ENCODE data around the gene L3MBTL2. TPM values are rescaled to one million over a fixed set of nuclear protein-coding genes. Genes with fewer than 3 reads are reported as not detected.

The L3MBTL2 gene
- polyA plus RNA-seq, 3 donors, result 13.6 to 15.2 (median 14.0) TPM

GRCh38 chr22:41252365-41252764 lies 47.3 kb downstream of the L3MBTL2 start:
- Histone ChIP-seq H3K9ac (ENCODE audit: insufficient read depth, low read length, poor library complexity, severe bottlenecking) (no peak overlapping the region), H3K4me3 (replicated peaks in 1 of 3; ENCODE audit: low read depth in 2 of 3, low read length in 3 of 3) (no peak overlapping the region), H4K20me1 (ENCODE audit: insufficient read depth, low read length) (no peaks in the 10 kb centered on the region), H3K36me3 (replicated peaks in 1 of 2; ENCODE audit: control insufficient read depth in 1 of 2, insufficient read depth in 2 of 2, low read length in 2 of 2) (peaks cover 92 to 96% of the 10 kb centered on the region in 2 donors), H3K79me2 (ENCODE audit: insufficient read depth, low read length) (no peaks in the 10 kb centered on the region), H3K9me3 (replicated peaks in 1 of 2; ENCODE audit: control insufficient read depth in 1 of 2, insufficient read depth in 1 of 2, low read length in 2 of 2) (no peaks in the 10 kb centered on the region), H3K4me2 (replicated peaks; ENCODE audit: extremely low read depth, low read length, poor library complexity, severe bottlenecking) (no peak overlapping the region), H3K4me1 (ENCODE audit: control insufficient read depth in 1 of 2, insufficient read depth in 2 of 2, low read length in 2 of 2) (no peaks in the 10 kb centered on the region), H3K27me3 (ENCODE audit: control insufficient read depth in 2 of 2, insufficient read depth in 2 of 2, low read length in 2 of 2) (no peaks in the 10 kb centered on the region), H3K27ac (ENCODE audit: low read depth in 1 of 2, low read length in 2 of 2) (peak overlapping the region in 1 of 2 donors; percentile 8), H2AFZ (ENCODE audit: insufficient read depth, low read depth, low read length, poor library complexity, severe bottlenecking) (no peak overlapping the region)
- Mint-ChIP-seq H3K4me3 (no peak overlapping the region), H3K27ac (no peak overlapping the region), H3K9me3 (no peaks in the 10 kb centered on the region), H3K36me3 (peaks cover 73 to 96% of the 10 kb centered on the region in 2 donors), H3K27me3 (ENCODE audit: low read depth in 3 of 3) (peaks cover 0 to 2% (median 0%) of the 10 kb centered on the region in 3 donors), H3K4me1 (peaks cover 2% of the 10 kb centered on the region)
- no peak for DNase-seq
- WGBS (ENCODE audit: insufficient coverage), result 97% methylated on average over 4 of the region's 8 CpGs
- intact Hi-C loops (cut with micrococcal nuclease), result no loop called here
- TF ChIP-seq, protein P1, sequence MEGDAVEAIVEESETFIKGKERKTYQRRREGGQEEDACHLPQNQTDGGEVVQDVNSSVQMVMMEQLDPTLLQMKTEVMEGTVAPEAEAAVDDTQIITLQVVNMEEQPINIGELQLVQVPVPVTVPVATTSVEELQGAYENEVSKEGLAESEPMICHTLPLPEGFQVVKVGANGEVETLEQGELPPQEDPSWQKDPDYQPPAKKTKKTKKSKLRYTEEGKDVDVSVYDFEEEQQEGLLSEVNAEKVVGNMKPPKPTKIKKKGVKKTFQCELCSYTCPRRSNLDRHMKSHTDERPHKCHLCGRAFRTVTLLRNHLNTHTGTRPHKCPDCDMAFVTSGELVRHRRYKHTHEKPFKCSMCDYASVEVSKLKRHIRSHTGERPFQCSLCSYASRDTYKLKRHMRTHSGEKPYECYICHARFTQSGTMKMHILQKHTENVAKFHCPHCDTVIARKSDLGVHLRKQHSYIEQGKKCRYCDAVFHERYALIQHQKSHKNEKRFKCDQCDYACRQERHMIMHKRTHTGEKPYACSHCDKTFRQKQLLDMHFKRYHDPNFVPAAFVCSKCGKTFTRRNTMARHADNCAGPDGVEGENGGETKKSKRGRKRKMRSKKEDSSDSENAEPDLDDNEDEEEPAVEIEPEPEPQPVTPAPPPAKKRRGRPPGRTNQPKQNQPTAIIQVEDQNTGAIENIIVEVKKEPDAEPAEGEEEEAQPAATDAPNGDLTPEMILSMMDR (IDR thresholded peaks at IDR 0.05), result no peak

GRCh38 chr22:41254230-41254629 lies 49.1 kb downstream of the L3MBTL2 start:
- no peaks in the 10 kb centered on the region for H3K27me3 ChIP-seq (ENCODE audit: control insufficient read depth in 2 of 2, insufficient read depth in 2 of 2, low read length in 2 of 2)
- WGBS (ENCODE audit: insufficient coverage), result 76% methylated on average over 5 of the region's 7 CpGs
- Mint-ChIP-seq H3K4me3 (no peak overlapping the region), H3K27me3 (ENCODE audit: low read depth in 3 of 3) (peaks cover 0 to 4% (median 0%) of the 10 kb centered on the region in 3 donors), H3K4me1 (peaks cover 2% of the 10 kb centered on the region), H3K9me3 (no peaks in the 10 kb centered on the region), H3K27ac (peak overlapping the region; percentile 51 to 87 (median 74)), H3K36me3 (peaks cover 85 to 98% of the 10 kb centered on the region in 2 donors)
- intact Hi-C loops (cut with micrococcal nuclease), result no loop called here
- no peak overlapping the region for H2AFZ ChIP-seq (ENCODE audit: insufficient read depth, low read depth, low read length, poor library complexity, severe bottlenecking)
- H3K36me3 ChIP-seq (replicated peaks in 1 of 2; ENCODE audit: control insufficient read depth in 1 of 2, insufficient read depth in 2 of 2, low read length in 2 of 2), result peaks cover 92 to 96% of the 10 kb centered on the region in 2 donors
- H3K79me2 ChIP-seq (ENCODE audit: insufficient read depth, low read length), result no peaks in the 10 kb centered on the region
- DNase-seq, result no peak
- TF ChIP-seq, protein P1 (IDR thresholded peaks at IDR 0.05), result no peak
- no peaks in the 10 kb centered on the region for H3K4me1 ChIP-seq (ENCODE audit: control insufficient read depth in 1 of 2, insufficient read depth in 2 of 2, low read length in 2 of 2)
- no peaks in the 10 kb centered on the region for H4K20me1 ChIP-seq (ENCODE audit: insufficient read depth, low read length)
- peak overlapping the region in 1 of 2 donors; percentile 66 for H3K27ac ChIP-seq (ENCODE audit: low read depth in 1 of 2, low read length in 2 of 2)
- no peaks in the 10 kb centered on the region for H3K9me3 ChIP-seq (replicated peaks in 1 of 2; ENCODE audit: control insufficient read depth in 1 of 2, insufficient read depth in 1 of 2, low read length in 2 of 2)
- H3K4me3 ChIP-seq (replicated peaks in 1 of 3; ENCODE audit: low read depth in 2 of 3, low read length in 3 of 3), result no peak overlapping the region
- peak overlapping the region; percentile 15 for H3K9ac ChIP-seq (ENCODE audit: insufficient read depth, low read length, poor library complexity, severe bottlenecking)
- H3K4me2 ChIP-seq (replicated peaks; ENCODE audit: extremely low read depth, low read length, poor library complexity, severe bottlenecking), result no peak overlapping the region

Data from CD14-positive monocyte (primary cell).